Ishikawa (cell line): Measurements from ENCODE around the gene GAB2.

Experiments
- CEBPB ChIP-seq: IDR thresholded peaks from 2 replicates; pipeline ENCODE4 v1.6.1; 2012
- CREB1 ChIP-seq: IDR thresholded peaks from 2 replicates; pipeline ENCODE4 v1.6.1; 2012; ENCODE audit warnings: low read depth
- EGR1 ChIP-seq: IDR thresholded peaks from 2 replicates; pipeline ENCODE4 v1.6.1; 2012
- EP300 ChIP-seq: IDR thresholded peaks from 2 replicates; pipeline ENCODE4 v1.6.1; 2012; ENCODE audit warnings: borderline replicate concordance
- FOXM1 ChIP-seq: IDR thresholded peaks from 2 replicates; pipeline ENCODE4 v1.6.1; 2012; ENCODE audit warnings: low read depth, borderline replicate concordance
- MAX ChIP-seq: IDR thresholded peaks from 2 replicates; pipeline ENCODE4 v1.6.1; 2012
- NFIC ChIP-seq: IDR thresholded peaks from 2 replicates; pipeline ENCODE4 v1.6.1; 2012
- RAD21 ChIP-seq: IDR thresholded peaks from 2 replicates; pipeline ENCODE4 v1.6.1; 2012; ENCODE audit warnings: low read depth
- REST ChIP-seq: IDR thresholded peaks from 2 replicates; pipeline ENCODE4 v1.6.1; 2012; ENCODE audit warnings: low read depth, mild to moderate bottlenecking
- TAF1 ChIP-seq: IDR thresholded peaks from 2 replicates; pipeline ENCODE4 v1.6.1; 2012; ENCODE audit warnings: low read depth, mild to moderate bottlenecking
- TCF12 ChIP-seq: IDR thresholded peaks from 2 replicates; pipeline ENCODE4 v1.6.1; 2012; ENCODE audit warnings: low read depth
- TEAD4 ChIP-seq: IDR thresholded peaks from 2 replicates; pipeline ENCODE4 v1.6.1; 2012
- USF1 ChIP-seq: IDR thresholded peaks from 2 replicates; pipeline ENCODE4 v1.6.1; 2012
- YY1 ChIP-seq: IDR thresholded peaks from 2 replicates; pipeline ENCODE4 v1.6.1; 2012; ENCODE audit warnings: low read depth
- ZBTB7A ChIP-seq: IDR thresholded peaks from 2 replicates; pipeline ENCODE4 v1.6.1; 2012; ENCODE audit warnings: low read depth

The GAB2 gene

GRCh38 chr11:78365381-78365792, 52.2 kb downstream of the GAB2 start:
- TF ChIP-seq TCF12 (peak; percentile 57; the same call in 1 of the 2 replicates), FOXM1 (no peak; the same call in 1 of the 2 replicates), TAF1 (no peak), CREB1 (no peak), TEAD4 (peak; percentile 99), REST (no peak), MAX (peak; percentile 34; the same call in 1 of the 2 replicates), ZBTB7A (no peak), NFIC (peak; percentile 45; the same call in 1 of the 2 replicates), EP300 (peak; percentile 72; the same call in 1 of the 2 replicates), USF1 (no peak), YY1 (no peak), CEBPB (no peak)

- TF ChIP-seq USF1 (no peak), FOXM1 (no peak), RAD21 (no peak), YY1 (no peak), TCF12 (no peak)
Observed at GRCh38 chr11:78364128-78364751, 53.4 kb downstream of the GAB2 start.

- TF ChIP-seq RAD21, result no peak
- TF ChIP-seq EP300, result no peak
- TF ChIP-seq YY1, result no peak
- TF ChIP-seq MAX, result no peak
- TF ChIP-seq FOXM1, result no peak
- no peak for TF ChIP-seq TCF12
- no peak for TF ChIP-seq EGR1
- no peak for TF ChIP-seq ZBTB7A
- TF ChIP-seq TEAD4, result no peak
- TF ChIP-seq USF1, result no peak
Observed at GRCh38 chr11:78363024-78363619, 54.5 kb downstream of the GAB2 start.

GRCh38 chr11:78361228-78361627, 56.4 kb downstream of the GAB2 start:
- TF ChIP-seq NFIC, result no peak
- peak; percentile 56 for TF ChIP-seq EGR1

GRCh38 chr11:78359921-78360320, 57.7 kb downstream of the GAB2 start:
- TF ChIP-seq NFIC, result no peak
- no peak for TF ChIP-seq YY1
- no peak for TF ChIP-seq EGR1
- no peak for TF ChIP-seq TAF1
- no peak for TF ChIP-seq CREB1
- TF ChIP-seq MAX, result no peak
- TF ChIP-seq ZBTB7A, result no peak
- no peak for TF ChIP-seq USF1
- no peak for TF ChIP-seq RAD21
- no peak for TF ChIP-seq CEBPB
- TF ChIP-seq REST, result no peak
- no peak for TF ChIP-seq TEAD4
- TF ChIP-seq EP300, result no peak
- no peak for TF ChIP-seq FOXM1
- no peak for TF ChIP-seq TCF12
